Upper lobe of left lung (tissue), 4 donors: ENCODE results near the gene FKRP.

Experiments used
- CTCF ChIP-seq, 6 experiments: fragments of 450-650 bp in 4 of 6; fragments of 200-600 bp in 2 of 6; sonication (generic) in 2 of 6; IDR thresholded peaks; one replicate each; pipeline ENCODE4 v1.5.1; 2016 to 2019; ENCODE audit warnings: antibody characterized with exemption in 6 of 6
- EP300 ChIP-seq, 4 donors: sonication (generic); formaldehyde crosslinking; IDR thresholded peaks; one replicate each; pipeline ENCODE4 v1.5.1; 2017; ENCODE audit warnings: antibody characterized with exemption in 4 of 4, control low read depth in 2 of 4
- POLR2A ChIP-seq, 4 donors: fragments of 450-650 bp; IDR thresholded peaks; one replicate each; pipeline ENCODE4 v1.5.1; 2016 to 2017; ENCODE audit warnings: antibody characterized with exemption in 4 of 4, mild to moderate bottlenecking in 2 of 4
- POLR2AphosphoS5 ChIP-seq, 2 donors: sonication (generic); formaldehyde crosslinking; IDR thresholded peaks; one replicate each; pipeline ENCODE4 v1.5.1; 2017; ENCODE audit warnings: antibody characterized with exemption in 2 of 2

GRCh38 chr19:46722421-46723022 is 23.3 kb upstream of the FKRP start:
- no peak for TF ChIP-seq CTCF (IDR thresholded peaks at IDR 0.05)
- TF ChIP-seq POLR2A (IDR thresholded peaks at IDR 0.05), result no peak
- TF ChIP-seq EP300 (IDR thresholded peaks at IDR 0.05), result no peak
- no peak for TF ChIP-seq POLR2AphosphoS5 (IDR thresholded peaks at IDR 0.05)
